GM10248 (cell line): ENCODE results near the gene PLIN4.
A peak's percentile ranks its signal among the peaks of the same experiment; 100 is the strongest.

ENCODE experiments used
- CTCF ChIA-PET: fragments of 300-600 bp; sonication (Branson Sonifier 250); formaldehyde crosslinking; extraction: SDS; loops from one replicate; lab custom pipeline; 2021; ENCODE audit warnings: antibody characterized with exemption; lab: Yijun Ruan, JAX
- POLR2A ChIA-PET: fragments of 350-650 bp; sonication (Branson Sonifier 250); formaldehyde crosslinking; extraction: SDS; loops from one replicate; lab custom pipeline; 2020; ENCODE audit warnings: antibody characterized with exemption; lab: Yijun Ruan, JAX
- DNase-seq: peaks from one replicate; pipeline ENCODE4 v3.0.0; 2012; ENCODE audit errors: extremely low spot score
- CTCF ChIP-seq: IDR thresholded peaks from 2 replicates; pipeline ENCODE4 v1.5.1; 2012; ENCODE audit warnings: mild to moderate bottlenecking, low read depth; ENCODE audit errors: extremely low read depth, missing control alignments, control extremely low read depth

Gene PLIN4

GRCh38 chr19:4525563-4526002 lies 7.3 kb upstream of the PLIN4 start:
- ChIA-PET POLR2A (no interaction called here), CTCF (interaction anchor here (0.6 to 6.0 kb wide), 32 partner anchors 9 to 279 kb away, joined by 3 to 64 read pairs (median 5); partner anchors contain the start of genes LRG1, PLIN5, UBXN6 and YJU2)
- no peak for TF ChIP-seq CTCF
- DNase-seq, result no peak

GRCh38 chr19:4524808-4525562 lies 6.7 kb upstream of the PLIN4 start:
- DNase-seq, result peak; percentile 77
- ChIA-PET POLR2A (no interaction called here), CTCF (interaction anchor here (0.6 to 6.0 kb wide), 36 partner anchors 8 to 323 kb away, joined by 3 to 64 read pairs (median 4); partner anchors contain the start of genes LRG1, PLIN5, UBXN6 and YJU2)
- peak; percentile 78 for TF ChIP-seq CTCF

- CTCF ChIA-PET, result interaction anchor here (0.7 to 6.0 kb wide), 26 partner anchors 9 to 322 kb away, joined by 3 to 64 read pairs (median 8); partner anchors contain the start of genes LRG1 and PLIN5
- POLR2A ChIA-PET, result interaction anchor here (0.6 kb wide), 1 partner anchor 125 kb away, joined by 7 read pairs; no protein-coding TSS in a partner anchor
Observed at GRCh38 chr19:4523306-4524110, 5.2 kb upstream of the PLIN4 start.

DNA sequence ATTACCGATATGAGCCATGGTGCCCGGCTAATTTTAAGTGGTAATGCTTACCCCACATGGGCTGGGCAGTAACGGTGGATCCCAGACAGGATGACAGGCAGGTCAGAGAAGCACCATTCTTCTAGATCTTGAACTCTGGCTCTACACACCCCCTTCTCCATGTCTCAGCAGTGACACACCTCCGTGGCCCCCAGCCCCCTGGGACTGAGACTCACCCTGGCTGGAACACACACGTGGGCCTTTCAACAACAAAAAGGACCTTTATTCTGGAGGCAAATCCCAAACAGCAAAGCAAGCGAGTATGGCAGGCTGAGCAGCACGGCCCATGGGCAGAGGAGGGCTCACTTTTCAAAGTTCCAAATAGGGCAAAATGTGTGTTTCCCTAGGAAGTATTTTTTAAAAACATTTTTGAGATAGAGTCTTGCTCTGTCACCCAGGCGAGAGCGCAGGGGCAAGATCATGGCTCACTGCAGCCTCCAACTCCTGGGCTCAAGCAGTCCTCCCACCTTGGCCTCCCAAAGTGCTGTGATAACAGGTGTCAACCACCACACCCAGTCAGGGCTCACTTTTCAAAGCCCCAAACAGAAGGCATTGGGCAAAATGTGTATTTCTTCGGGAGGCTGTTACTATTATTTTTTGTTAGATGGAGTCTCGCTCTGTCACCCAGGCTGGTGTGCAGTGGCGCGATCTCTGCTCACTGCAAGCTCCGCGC lies 4.2 kb upstream of the PLIN4 start:
- POLR2A ChIA-PET, result no interaction called here
- CTCF ChIA-PET, result interaction anchor here (0.7 to 6.0 kb wide), 21 partner anchors 13 to 255 kb away, joined by 3 to 64 read pairs (median 8); partner anchors contain the start of genes LRG1 and PLIN5
- TF ChIP-seq CTCF, result no peak
- no peak for DNase-seq

More at GRCh38 chr19:4523306-4524110, 5.2 kb upstream of the PLIN4 start:
- DNase-seq, result peak; percentile 76
- TF ChIP-seq CTCF, result peak; percentile 77

DNA sequence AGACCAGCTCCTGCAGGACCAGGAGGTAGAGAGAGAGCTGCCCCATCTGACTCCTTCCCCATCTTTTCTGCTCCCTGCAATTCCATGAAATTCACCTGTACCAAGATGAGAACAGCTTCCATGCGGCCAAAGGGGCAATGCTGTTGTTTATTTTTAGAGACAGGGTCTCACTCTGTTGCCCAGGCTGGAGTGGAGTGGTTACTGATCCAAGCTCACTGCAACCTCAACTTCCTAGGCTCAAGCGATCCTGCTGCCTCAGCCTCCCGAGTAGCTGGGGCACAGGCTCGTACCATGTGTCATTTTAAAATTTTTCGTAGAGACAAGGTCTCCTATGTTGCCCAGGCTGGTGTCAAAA lies 3.6 kb upstream of the PLIN4 start:
- POLR2A ChIA-PET, result no interaction called here
- no peak for TF ChIP-seq CTCF
- CTCF ChIA-PET, result interaction anchor here (1.0 to 6.0 kb wide), 5 partner anchors 14 to 115 kb away, joined by 3 to 64 read pairs (median 8); partner anchors contain the start of gene PLIN5
- DNase-seq, result no peak
